Keratinocyte (primary cell): ENCODE data around the gene MCUB. TPM values are rescaled to one million over a fixed set of nuclear protein-coding genes. Genes with fewer than 3 reads are reported as not detected.

Experiments
- DNase-seq: peaks from one replicate; pipeline ENCODE4 v3.0.0-alpha.2; 2011; ENCODE audit warnings: low read depth, missing footprints, low spot score
- FAIRE-seq: peaks from 2 replicates; lab custom pipeline; 2011; peaks lifted over from hg19 to GRCh38; lab: Jason Lieb, UNC
- H2AFZ ChIP-seq: 2 replicates; pipeline ENCODE4 v1.6.0; 2012; ENCODE audit warnings: low read length, control low read depth, inconsistent platforms; ENCODE audit not compliant: control insufficient read depth
- H3K27ac ChIP-seq: 2 replicates; pipeline ENCODE4 v1.5.1; 2011; ENCODE audit warnings: low read length; ENCODE audit not compliant: control insufficient read depth, insufficient read depth
- H3K27me3 ChIP-seq: 3 replicates; pipeline ENCODE4 v1.6.0; 2011; ENCODE audit warnings: low read length; ENCODE audit not compliant: control insufficient read depth, insufficient read depth; ENCODE audit errors: extremely low read depth
- H3K36me3 ChIP-seq, 2 experiments: 2 replicates in 1 of 2; 3 replicates in 1 of 2; pipeline ENCODE4 v1.5.1; 2011; ENCODE audit warnings: low read length in 2 of 2, mild to moderate bottlenecking in 1 of 2; ENCODE audit not compliant: control insufficient read depth in 2 of 2, insufficient read depth in 2 of 2; ENCODE audit errors: extremely low read depth in 1 of 2
- H3K4me1 ChIP-seq: 3 replicates; pipeline ENCODE4 v1.5.1; 2011; ENCODE audit warnings: low read length; ENCODE audit not compliant: control insufficient read depth, insufficient read depth; ENCODE audit errors: extremely low read depth
- H3K4me2 ChIP-seq: 3 replicates; pipeline ENCODE4 v1.6.0; 2011; ENCODE audit warnings: low read depth, low read length; ENCODE audit not compliant: control insufficient read depth, insufficient read depth; ENCODE audit errors: extremely low read depth
- H3K4me3 ChIP-seq, 3 experiments: fragments of 200-600 bp in 1 of 3; sonication (generic) in 1 of 3; 2 replicates in 2 of 3; 3 replicates in 1 of 3; pipeline ENCODE4 v1.5.1; 2011 to 2016; ENCODE audit warnings: low read length in 3 of 3, mild to moderate bottlenecking in 3 of 3, control low read depth in 2 of 3, inconsistent platforms in 1 of 3, low read depth in 1 of 3, mixed read lengths in 1 of 3, mixed run types in 1 of 3, moderate library complexity in 1 of 3; ENCODE audit not compliant: control insufficient read depth in 2 of 3, insufficient read depth in 2 of 3; ENCODE audit errors: extremely low read depth in 1 of 3
- H3K79me2 ChIP-seq: 2 replicates; pipeline ENCODE4 v1.6.0; 2012; ENCODE audit warnings: low read length; ENCODE audit not compliant: control insufficient read depth, insufficient read depth
- H3K9ac ChIP-seq: 3 replicates; pipeline ENCODE4 v1.6.0; 2011; ENCODE audit warnings: low read length; ENCODE audit not compliant: control insufficient read depth, insufficient read depth; ENCODE audit errors: extremely low read depth
- H3K9me1 ChIP-seq: 3 replicates; pipeline ENCODE4 v1.6.0; 2011; ENCODE audit warnings: low read length; ENCODE audit not compliant: control insufficient read depth, insufficient read depth; ENCODE audit errors: extremely low read depth
- H3K9me3 ChIP-seq: 2 replicates; pipeline ENCODE4 v1.5.1; 2012; ENCODE audit warnings: low read depth, low read length; ENCODE audit not compliant: control insufficient read depth
- H4K20me1 ChIP-seq: 3 replicates; pipeline ENCODE4 v1.6.0; 2011; ENCODE audit warnings: low read length; ENCODE audit not compliant: control insufficient read depth, insufficient read depth; ENCODE audit errors: extremely low read depth
- CTCF ChIP-seq, 3 experiments: IDR thresholded peaks in 1 of 3; conservative IDR thresholded peaks in 1 of 3; optimal IDR thresholded peaks in 1 of 3; 2 replicates in 2 of 3; 3 replicates in 1 of 3; pipeline versions ENCODE3 to v1.5.1; 2011; ENCODE audit warnings: low read length in 3 of 3, mild to moderate bottlenecking in 3 of 3, moderate library complexity in 2 of 3, control low read depth in 1 of 3, inconsistent platforms in 1 of 3; ENCODE audit not compliant: insufficient read depth in 2 of 3; ENCODE audit errors: extremely low read depth in 1 of 3
- EZH2 ChIP-seq: IDR thresholded peaks from one replicate; pipeline ENCODE4 v1.6.1; 2012; ENCODE audit warnings: inconsistent platforms, mild to moderate bottlenecking, low read length, moderate library complexity
- dilution Hi-C: fragments of 300-500 bp; cut with MboI; formaldehyde crosslinking; loops from one replicate; pipeline ENCODE4 v1.7.0; 2020; ENCODE audit warnings: low sequenced_read_pairs; ENCODE audit not compliant: extremely low pct_ligation_motif_present
- polyA plus RNA-seq, 5 experiments: library from polyadenylated mRNA; depleted of rRNA in 3 of 5; stranded (reverse) in 3 of 5; stranded (forward) in 1 of 5; unstranded in 1 of 5; fragments of >200 nt; gene quantifications; 1 replicate in 1 of 5; 2 replicates in 3 of 5; 3 replicates in 1 of 5; pipeline versions ENCODE4 v1.2.1 to v1.2.3, GENCODE V29; 2011 to 2012; ENCODE audit warnings: missing spikeins in 2 of 5, low read depth in 1 of 5, low replicate concordance in 1 of 5

The MCUB gene
- polyA plus RNA-seq, 1 donor (not counting 4 experiments of a cell fraction or from before 2014, with no cell fraction given): 20.3 TPM

GRCh38 chr4:109571494-109571893 lies 11.4 kb downstream of the MCUB start:
- H3K27me3 ChIP-seq: no peaks in the 10 kb centered on the region
- no peaks in the 10 kb centered on the region for H3K4me1 ChIP-seq
- H3K4me3 ChIP-seq: no peak overlapping the region
- TF ChIP-seq CTCF (optimal IDR thresholded peaks at IDR 0.05 in 1 of 3, IDR thresholded peaks at IDR 0.05 in 1 of 3, conservative IDR thresholded peaks at IDR 0.05 in 1 of 3; ENCODE audit: extremely low read depth in 1 of 3, insufficient read depth in 2 of 3, low read length in 3 of 3) (no peak), EZH2 (no peak)
- H3K36me3 ChIP-seq: no peaks in the 10 kb centered on the region
- H3K9me3 ChIP-seq: no peaks in the 10 kb centered on the region
- no peak overlapping the region for H3K27ac ChIP-seq
- no peaks in the 10 kb centered on the region for H4K20me1 ChIP-seq
- H3K9ac ChIP-seq: no peak overlapping the region
- dilution Hi-C loops: no loop called here
- no peak for FAIRE-seq
- H3K9me1 ChIP-seq: no peaks in the 10 kb centered on the region
- no peak overlapping the region for H2AFZ ChIP-seq
- H3K79me2 ChIP-seq: no peaks in the 10 kb centered on the region
- H3K4me2 ChIP-seq: no peak overlapping the region
- DNase-seq: no peak

GRCh38 chr4:109572154-109572553 lies 12.1 kb downstream of the MCUB start:
- dilution Hi-C loops: no loop called here
- no peak overlapping the region for H3K4me2 ChIP-seq
- FAIRE-seq: no peak
- H3K9me3 ChIP-seq: no peaks in the 10 kb centered on the region
- no peaks in the 10 kb centered on the region for H3K9me1 ChIP-seq
- no peak overlapping the region for H2AFZ ChIP-seq
- H3K79me2 ChIP-seq: peaks cover under 1% of the 10 kb centered on the region
- no peaks in the 10 kb centered on the region for H3K36me3 ChIP-seq
- no peak overlapping the region for H3K9ac ChIP-seq
- no peak for DNase-seq
- H3K27me3 ChIP-seq: no peaks in the 10 kb centered on the region
- no peaks in the 10 kb centered on the region for H4K20me1 ChIP-seq
- no peak overlapping the region for H3K27ac ChIP-seq
- no peak for TF ChIP-seq CTCF (optimal IDR thresholded peaks at IDR 0.05 in 1 of 3, IDR thresholded peaks at IDR 0.05 in 1 of 3, conservative IDR thresholded peaks at IDR 0.05 in 1 of 3; ENCODE audit: extremely low read depth in 1 of 3, insufficient read depth in 2 of 3, low read length in 3 of 3)
- no peak for TF ChIP-seq EZH2
- H3K4me3 ChIP-seq: no peak overlapping the region
- H3K4me1 ChIP-seq: no peaks in the 10 kb centered on the region
